Sigmoid colon (tissue), 4 donors: ENCODE measurements around the gene PTH2R.

Experiments
- EP300 ChIP-seq, 4 donors: sonication (generic); formaldehyde crosslinking; IDR thresholded peaks; one replicate each; pipeline ENCODE4 v1.6.1; 2017; ENCODE audit warnings: antibody characterized with exemption in 4 of 4
- POLR2A ChIP-seq, 2 donors: fragments of 450-650 bp; IDR thresholded peaks; one replicate each; pipeline ENCODE4 v1.6.1; 2016; ENCODE audit warnings: antibody characterized with exemption in 2 of 2, mild to moderate bottlenecking in 2 of 2, moderate library complexity in 2 of 2

DNA sequence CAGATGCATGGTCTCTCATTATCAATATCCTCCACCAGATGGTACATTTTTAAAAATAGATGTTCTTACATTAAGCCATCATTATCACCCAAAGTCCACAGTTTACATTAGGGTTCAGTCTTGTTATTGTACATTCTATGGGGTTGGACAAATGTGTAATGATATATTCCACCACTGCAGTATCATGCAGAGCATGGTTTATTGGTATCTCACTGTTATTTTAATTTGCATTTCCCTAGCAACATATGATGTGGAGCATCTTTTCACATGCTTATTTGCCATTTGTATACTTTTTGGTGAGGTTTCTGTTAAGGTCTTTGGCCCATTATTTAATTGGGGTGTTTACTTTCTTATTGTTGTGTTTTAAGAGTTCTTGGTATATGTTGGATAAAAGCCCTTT, 95.7 kb downstream of the PTH2R start:
- TF ChIP-seq POLR2A (IDR thresholded peaks at IDR 0.05), result no peak
- TF ChIP-seq EP300 (IDR thresholded peaks at IDR 0.05), result no peak
